OCI-LY3 (cell line): ENCODE results near the gene LTBP3.

ENCODE experiments used
- H2AFZ ChIP-seq: fragments of 200-600, 300-600 bp; shearing (Covaris generic); 2 replicates; pipeline ENCODE4 v1.6.0; 2014; ENCODE audit warnings: antibody characterized with exemption, low read depth, low read length
- H3K27ac ChIP-seq: fragments of 200-600, 300-600 bp; sonication (generic); 2 replicates; pipeline ENCODE4 v1.5.1; 2014; ENCODE audit warnings: mild to moderate bottlenecking, low read length, moderate library complexity, mixed read lengths
- H3K27me3 ChIP-seq: fragments of 200-600, 300-600 bp; sonication (generic); 2 replicates; pipeline ENCODE4 v1.6.1; 2014; ENCODE audit warnings: low read depth, low read length, mixed read lengths
- H3K36me3 ChIP-seq: fragments of 200-600, 300-600 bp; sonication (generic); replicated peaks from 2 replicates; pipeline ENCODE3; 2014; ENCODE audit warnings: low read depth, low read length, mixed read lengths
- H3K4me1 ChIP-seq: fragments of 300-600, 200-600 bp; sonication (generic); 2 replicates; pipeline ENCODE4 v1.6.1; 2014; ENCODE audit warnings: low read length, mixed read lengths
- H3K4me2 ChIP-seq: fragments of 200-600, 300-600 bp; sonication (generic); 2 replicates; pipeline ENCODE4 v1.6.1; 2014; ENCODE audit warnings: low read length, mixed read lengths
- H3K4me3 ChIP-seq: fragments of 300-600, 200-600 bp; sonication (generic); 2 replicates; pipeline ENCODE4 v1.5.1; 2014; ENCODE audit warnings: antibody characterized with exemption, mild to moderate bottlenecking, low read length, moderate library complexity
- H3K79me2 ChIP-seq: fragments of 300-600, 200-600 bp; shearing (Covaris generic); 2 replicates; pipeline ENCODE4 v1.6.1; 2014; ENCODE audit warnings: mild to moderate bottlenecking, low read length, mixed read lengths
- H3K9ac ChIP-seq: fragments of 300-600, 200-600 bp; shearing (Covaris generic); 2 replicates; pipeline ENCODE4 v1.6.0; 2014; ENCODE audit warnings: mild to moderate bottlenecking, low read length, moderate library complexity
- H3K9me3 ChIP-seq: fragments of 200-600, 300-600 bp; shearing (Covaris generic); 2 replicates; pipeline ENCODE4 v1.6.1; 2014; ENCODE audit warnings: low read length, mixed read lengths; ENCODE audit not compliant: insufficient read depth
- H4K20me1 ChIP-seq: fragments of 200-600, 300-600 bp; sonication (generic); 2 replicates; pipeline ENCODE4 v1.6.1; 2016; ENCODE audit warnings: low read length, mixed read lengths; ENCODE audit not compliant: insufficient read depth
- EZH2phosphoT487 ChIP-seq: fragments of 200-600 bp; shearing (Covaris generic); IDR thresholded peaks from 2 replicates; pipeline ENCODE4 v1.6.1; 2018; ENCODE audit warnings: antibody characterized with exemption, mixed run types, low read depth
- TF ChIP-seq, protein P1 (sequence below): fragments of 200-600, 300-600 bp; sonication (generic); IDR thresholded peaks from 2 replicates; pipeline ENCODE4 v1.5.1; 2014; ENCODE audit warnings: antibody characterized with exemption, low read length, low read depth

LTBP3 gene

GRCh38 chr11:65553301-65554001, 4.7 kb downstream of the LTBP3 start:
- Histone ChIP-seq H3K36me3 (no peaks in the 10 kb centered on the region), H3K4me1 (peaks cover 10% of the 10 kb centered on the region), H3K4me3 (no peak overlapping the region), H3K9me3 (no peaks in the 10 kb centered on the region), H4K20me1 (no peaks in the 10 kb centered on the region), H3K4me2 (no peak overlapping the region), H3K27ac (no peak overlapping the region), H3K79me2 (no peaks in the 10 kb centered on the region), H3K9ac (no peak overlapping the region), H2AFZ (no peak overlapping the region), H3K27me3 (peaks cover 5% of the 10 kb centered on the region; the same call in 1 of the 2 replicates)
- TF ChIP-seq EZH2phosphoT487 = no peak
- TF ChIP-seq, protein P1, sequence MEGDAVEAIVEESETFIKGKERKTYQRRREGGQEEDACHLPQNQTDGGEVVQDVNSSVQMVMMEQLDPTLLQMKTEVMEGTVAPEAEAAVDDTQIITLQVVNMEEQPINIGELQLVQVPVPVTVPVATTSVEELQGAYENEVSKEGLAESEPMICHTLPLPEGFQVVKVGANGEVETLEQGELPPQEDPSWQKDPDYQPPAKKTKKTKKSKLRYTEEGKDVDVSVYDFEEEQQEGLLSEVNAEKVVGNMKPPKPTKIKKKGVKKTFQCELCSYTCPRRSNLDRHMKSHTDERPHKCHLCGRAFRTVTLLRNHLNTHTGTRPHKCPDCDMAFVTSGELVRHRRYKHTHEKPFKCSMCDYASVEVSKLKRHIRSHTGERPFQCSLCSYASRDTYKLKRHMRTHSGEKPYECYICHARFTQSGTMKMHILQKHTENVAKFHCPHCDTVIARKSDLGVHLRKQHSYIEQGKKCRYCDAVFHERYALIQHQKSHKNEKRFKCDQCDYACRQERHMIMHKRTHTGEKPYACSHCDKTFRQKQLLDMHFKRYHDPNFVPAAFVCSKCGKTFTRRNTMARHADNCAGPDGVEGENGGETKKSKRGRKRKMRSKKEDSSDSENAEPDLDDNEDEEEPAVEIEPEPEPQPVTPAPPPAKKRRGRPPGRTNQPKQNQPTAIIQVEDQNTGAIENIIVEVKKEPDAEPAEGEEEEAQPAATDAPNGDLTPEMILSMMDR = no peak

- Histone ChIP-seq H3K27me3 (peaks cover 11% of the 10 kb centered on the region; the same call in 1 of the 2 replicates), H3K9ac (no peak overlapping the region), H3K4me1 (peaks cover 10% of the 10 kb centered on the region), H3K9me3 (no peaks in the 10 kb centered on the region), H3K79me2 (no peaks in the 10 kb centered on the region), H4K20me1 (no peaks in the 10 kb centered on the region), H3K27ac (no peak overlapping the region), H3K36me3 (no peaks in the 10 kb centered on the region), H2AFZ (no peak overlapping the region), H3K4me3 (no peak overlapping the region), H3K4me2 (peak overlapping the region; percentile 61)
- no peak for TF ChIP-seq EZH2phosphoT487
- TF ChIP-seq, protein P1 = no peak
Measured at GRCh38 chr11:65552388-65552951, 5.7 kb downstream of the LTBP3 start.

GRCh38 chr11:65551572-65552387, 6.4 kb downstream of the LTBP3 start:
- Histone ChIP-seq H2AFZ (no peak overlapping the region), H3K36me3 (no peaks in the 10 kb centered on the region), H3K79me2 (no peaks in the 10 kb centered on the region), H3K27ac (no peak overlapping the region), H3K4me1 (peaks cover 12% of the 10 kb centered on the region), H3K9ac (0 out of 2 replicates have a peak overlapping the region, but pooled peaks have one; percentile 5), H3K4me2 (peak overlapping the region; percentile 61), H3K27me3 (peaks cover 11% of the 10 kb centered on the region; the same call in 1 of the 2 replicates), H3K4me3 (peak overlapping the region; percentile 47), H4K20me1 (no peaks in the 10 kb centered on the region), H3K9me3 (no peaks in the 10 kb centered on the region)
- TF ChIP-seq, protein P1 = peak; percentile 79
- TF ChIP-seq EZH2phosphoT487 = no peak

GRCh38 chr11:65549096-65549495, 9.1 kb downstream of the LTBP3 start:
- TF ChIP-seq, protein P1 = no peak
- peaks cover 23% of the 10 kb centered on the region for H3K27me3 ChIP-seq
- H2AFZ ChIP-seq = no peak overlapping the region
- no peaks in the 10 kb centered on the region for H3K36me3 ChIP-seq
- no peaks in the 10 kb centered on the region for H3K9me3 ChIP-seq
- no peak overlapping the region for H3K4me2 ChIP-seq
- H3K4me3 ChIP-seq = no peak overlapping the region
- no peaks in the 10 kb centered on the region for H4K20me1 ChIP-seq
- H3K9ac ChIP-seq = no peak overlapping the region
- H3K79me2 ChIP-seq = no peaks in the 10 kb centered on the region
- H3K27ac ChIP-seq = no peak overlapping the region
- H3K4me1 ChIP-seq = peaks cover 19% of the 10 kb centered on the region
